H9 (cell line): ENCODE measurements around the gene CNNM2. TPM values are rescaled to one million over a fixed set of nuclear protein-coding genes. Genes with fewer than 3 reads are reported as not detected.
"Not testable (repeated sequence)": the region's sequence is repeated elsewhere in the genome, so short reads cannot be mapped to it uniquely, and the experiment has no call there.

ENCODE experiments used
- DNase-seq: peaks from one replicate; pipeline ENCODE4 v3.0.0-alpha.2; 2017
- H2AFZ ChIP-seq: one replicate; pipeline ENCODE4 v1.6.1; 2013; ENCODE audit warnings: mild to moderate bottlenecking, low read length, control low read depth, moderate library complexity
- H2AK5ac ChIP-seq: 2 replicates; pipeline ENCODE4 v1.6.1; 2013; ENCODE audit warnings: low read length, control low read depth, mixed read lengths; ENCODE audit not compliant: insufficient read length
- H2BK120ac ChIP-seq: one replicate; pipeline ENCODE4 v1.6.1; 2013; ENCODE audit warnings: low read depth, mild to moderate bottlenecking, low read length, control low read depth, inconsistent platforms; ENCODE audit not compliant: poor library complexity, severe bottlenecking
- H2BK12ac ChIP-seq: 2 replicates; pipeline ENCODE4 v1.6.1; 2013; ENCODE audit warnings: low read length, control low read depth, mixed read lengths, low read depth; ENCODE audit not compliant: insufficient read length
- H2BK15ac ChIP-seq: 2 replicates; pipeline ENCODE4 v1.6.1; 2013; ENCODE audit warnings: low read depth, low read length, control low read depth
- H2BK20ac ChIP-seq: one replicate; pipeline ENCODE4 v1.6.1; 2013; ENCODE audit warnings: low read depth, mild to moderate bottlenecking, low read length, control low read depth, inconsistent platforms; ENCODE audit not compliant: poor library complexity, severe bottlenecking
- H2BK5ac ChIP-seq: 2 replicates; pipeline ENCODE4 v1.6.1; 2013; ENCODE audit warnings: low read length, control low read depth, mixed read lengths; ENCODE audit not compliant: insufficient read length
- H3K14ac ChIP-seq: 2 replicates; pipeline ENCODE4 v1.6.1; 2013; ENCODE audit warnings: low read length, control low read depth; ENCODE audit not compliant: insufficient read depth
- H3K18ac ChIP-seq: 2 replicates; pipeline ENCODE4 v1.6.1; 2013; ENCODE audit warnings: low read depth, mild to moderate bottlenecking, mixed read lengths, low read length, control low read depth; ENCODE audit not compliant: insufficient read length
- H3K23ac ChIP-seq: 2 replicates; pipeline ENCODE4 v1.6.1; 2013; ENCODE audit warnings: low read length, control low read depth, mixed read lengths, low read depth; ENCODE audit not compliant: insufficient read length
- H3K23me2 ChIP-seq: 2 replicates; pipeline ENCODE4 v1.6.1; 2013; ENCODE audit warnings: low read depth, mild to moderate bottlenecking, mixed read lengths, low read length, control low read depth; ENCODE audit not compliant: insufficient read length, poor library complexity, severe bottlenecking
- H3K27ac ChIP-seq: 2 replicates; pipeline ENCODE4 v1.5.1; 2013; ENCODE audit warnings: low read length, control low read depth, mixed read lengths, low read depth; ENCODE audit not compliant: insufficient read length
- H3K27me3 ChIP-seq: 2 replicates; pipeline ENCODE4 v1.6.1; 2013; ENCODE audit warnings: low read length, control low read depth, inconsistent platforms; ENCODE audit not compliant: insufficient read depth
- H3K4ac ChIP-seq: 2 replicates; pipeline ENCODE4 v1.6.1; 2013; ENCODE audit warnings: low read depth, mild to moderate bottlenecking, control low read depth, inconsistent platforms, low read length, moderate library complexity
- H3K4me1 ChIP-seq: 2 replicates; pipeline ENCODE4 v1.6.1; 2013; ENCODE audit warnings: low read length, control low read depth, inconsistent platforms; ENCODE audit not compliant: insufficient read depth
- H3K4me2 ChIP-seq: 2 replicates; pipeline ENCODE4 v1.6.1; 2013; ENCODE audit warnings: low read length, control low read depth, mixed read lengths; ENCODE audit not compliant: insufficient read length, insufficient read depth
- H3K56ac ChIP-seq: 2 replicates; pipeline ENCODE4 v1.6.1; 2013; ENCODE audit warnings: low read depth, mild to moderate bottlenecking, mixed read lengths, low read length, control low read depth; ENCODE audit not compliant: insufficient read length
- H3K79me1 ChIP-seq: 2 replicates; pipeline ENCODE4 v1.6.1; 2013; ENCODE audit warnings: low read depth, mild to moderate bottlenecking, moderate library complexity, low read length, control low read depth, inconsistent platforms; ENCODE audit not compliant: insufficient read depth, poor library complexity, severe bottlenecking
- H3K79me2 ChIP-seq: 2 replicates; pipeline ENCODE4 v1.6.1; 2013; ENCODE audit warnings: low read length, control low read depth, inconsistent platforms; ENCODE audit not compliant: insufficient read depth
- H3K9ac ChIP-seq: 2 replicates; pipeline ENCODE4 v1.6.1; 2013; ENCODE audit warnings: low read length, control low read depth, mixed read lengths; ENCODE audit not compliant: insufficient read length; ENCODE audit errors: extremely low read depth
- H3K9me3 ChIP-seq: one replicate; pipeline ENCODE4 v1.6.1; 2013; ENCODE audit warnings: low read depth, low read length, inconsistent platforms; ENCODE audit not compliant: control insufficient read depth
- H3T11ph ChIP-seq: one replicate; pipeline ENCODE4 v1.6.1; 2013; ENCODE audit warnings: mild to moderate bottlenecking, low read length, control low read depth, inconsistent platforms
- H4K20me1 ChIP-seq: one replicate; pipeline ENCODE4 v1.6.1; 2013; ENCODE audit not compliant: control insufficient read depth, insufficient read length, insufficient read depth
- H4K5ac ChIP-seq: 2 replicates; pipeline ENCODE4 v1.6.1; 2013; ENCODE audit warnings: low read depth, mild to moderate bottlenecking, mixed read lengths, low read length, control low read depth; ENCODE audit not compliant: insufficient read length
- H4K8ac ChIP-seq: replicated peaks from 2 replicates; pipeline ENCODE4 v1.6.1; 2013; ENCODE audit warnings: low read length, control low read depth, mixed read lengths, low read depth; ENCODE audit not compliant: insufficient read length
- H4K91ac ChIP-seq: 2 replicates; pipeline ENCODE4 v1.6.1; 2013; ENCODE audit warnings: low read depth, mild to moderate bottlenecking, moderate library complexity, mixed read lengths, low read length, control low read depth; ENCODE audit not compliant: insufficient read length
- H3K27ac Mint-ChIP-seq, 3 experiments: 2 replicates in 2 of 3; 3 replicates in 1 of 3; pipeline ENCODE4 v1.8.0; 2020 to 2021; ENCODE audit warnings: mixed read lengths in 3 of 3, mild to moderate bottlenecking in 1 of 3, moderate library complexity in 1 of 3
- H3K27me3 Mint-ChIP-seq: 2 replicates; pipeline ENCODE4 v1.8.0; 2021; ENCODE audit warnings: low read depth, mild to moderate bottlenecking, moderate library complexity, mixed read lengths
- H3K36me3 Mint-ChIP-seq, 3 experiments: 2 replicates in 2 of 3; 3 replicates in 1 of 3; pipeline ENCODE4 v1.8.0; 2020 to 2021; ENCODE audit warnings: low read depth in 3 of 3, mixed read lengths in 3 of 3; ENCODE audit not compliant: insufficient read depth in 1 of 3
- H3K4me1 Mint-ChIP-seq, 2 experiments: 2 replicates each; pipeline ENCODE4 v1.8.0; 2020; ENCODE audit warnings: mixed read lengths in 2 of 2
- H3K4me3 Mint-ChIP-seq, 2 experiments: 2 replicates in 1 of 2; 3 replicates in 1 of 2; pipeline ENCODE4 v1.8.0; 2020 to 2021; ENCODE audit warnings: mild to moderate bottlenecking in 2 of 2, mixed read lengths in 2 of 2, moderate library complexity in 1 of 2
- H3K9me3 Mint-ChIP-seq, 2 experiments: 2 replicates in 1 of 2; 3 replicates in 1 of 2; pipeline ENCODE4 v1.8.0; 2020; ENCODE audit warnings: mild to moderate bottlenecking in 2 of 2, mixed read lengths in 2 of 2, moderate library complexity in 1 of 2
- CTCF ChIP-seq: fragments of 200-600 bp; sonication (generic); conservative IDR thresholded peaks from 3 replicates; pipeline ENCODE4 v1.8.0; 2021; ENCODE audit warnings: antibody characterized with exemption, mild to moderate bottlenecking
- WGBS: extraction: QIAGEN DNeasy Blood & Tissue Kit; methylation state at CpG from one replicate; pipeline ENCODE4 v1.1.7; 2013; ENCODE audit warnings: missing lambda C conversion rate, low lambda C conversion rate, mixed read lengths; ENCODE audit not compliant: insufficient read length; ENCODE audit errors: extremely low coverage; 5-methylcytosine and 5-hydroxymethylcytosine counted together
- total RNA-seq: library from RNA; stranded (reverse); gene quantifications from 2 replicates; pipeline ENCODE4 v1.2.1, GENCODE V29; 2021

CNNM2 gene
- total RNA-seq, 1 experiment from 2014 or later = 17.5 TPM

GRCh38 chr10:102998399-102998907, 80.4 kb downstream of the CNNM2 start:
- no peak overlapping the region for H3K9ac ChIP-seq
- H3K4ac ChIP-seq = no peak overlapping the region
- H3K4me2 ChIP-seq = no peak overlapping the region
- H2BK120ac ChIP-seq = no peak overlapping the region
- no peaks in the 10 kb centered on the region for H4K20me1 ChIP-seq
- H2AK5ac ChIP-seq = no peak overlapping the region
- H4K5ac ChIP-seq = no peak overlapping the region
- H2BK15ac ChIP-seq = no peak overlapping the region
- H3K23me2 ChIP-seq = no peaks in the 10 kb centered on the region
- H3K23ac ChIP-seq = no peak overlapping the region
- Mint-ChIP-seq H3K27ac (peak overlapping the region in 1 of 3 experiments; percentile 3; a peak in 1 of 7 replicates), H3K4me3 (no peak overlapping the region), H3K4me1 (peaks cover 6 to 10% of the 10 kb centered on the region in 2 experiments), H3K27me3 (no peaks in the 10 kb centered on the region), H3K36me3 (no peaks in the 10 kb centered on the region; a peak in 1 of 7 replicates), H3K9me3 (peaks cover 0 to 4% of the 10 kb centered on the region in 2 experiments; a peak in 2 of 5 replicates)
- no peak overlapping the region for H3K56ac ChIP-seq
- WGBS = no CpG with 5 or more reads among the region's 7 CpGs
- H4K91ac ChIP-seq = no peak overlapping the region
- no peaks in the 10 kb centered on the region for H3K27me3 ChIP-seq
- H2BK12ac ChIP-seq = no peak overlapping the region
- no peak overlapping the region for H2BK5ac ChIP-seq
- TF ChIP-seq CTCF = no peak
- no peaks in the 10 kb centered on the region for H3K79me2 ChIP-seq
- H4K8ac ChIP-seq = no peak overlapping the region
- no peaks in the 10 kb centered on the region for H3K9me3 ChIP-seq
- H2BK20ac ChIP-seq = no peak overlapping the region
- H3K14ac ChIP-seq = no peak overlapping the region
- no peak for DNase-seq
- H3K27ac ChIP-seq = no peak overlapping the region
- no peak overlapping the region for H3T11ph ChIP-seq
- H3K18ac ChIP-seq = no peak overlapping the region
- no peaks in the 10 kb centered on the region for H3K79me1 ChIP-seq
- no peak overlapping the region for H2AFZ ChIP-seq
- H3K4me1 ChIP-seq = no peaks in the 10 kb centered on the region

GRCh38 chr10:103000050-103000449, 82.0 kb downstream of the CNNM2 start:
- not testable (repeated sequence) for H4K5ac ChIP-seq, H3K27ac Mint-ChIP-seq, H2BK120ac ChIP-seq, H2BK12ac ChIP-seq, H3K79me1 ChIP-seq, H3K4me1 Mint-ChIP-seq, H4K20me1 ChIP-seq, H2BK5ac ChIP-seq, H3K9ac ChIP-seq, H4K8ac ChIP-seq, H3K56ac ChIP-seq, H3K23me2 ChIP-seq, H3K27ac ChIP-seq, H3K18ac ChIP-seq, H3K27me3 ChIP-seq, H3T11ph ChIP-seq, H3K36me3 Mint-ChIP-seq, H3K27me3 Mint-ChIP-seq, H2BK20ac ChIP-seq, H4K91ac ChIP-seq, H3K9me3 Mint-ChIP-seq, H3K4me3 Mint-ChIP-seq, H3K4me1 ChIP-seq, H2AFZ ChIP-seq, H3K4me2 ChIP-seq, H2AK5ac ChIP-seq, H3K14ac ChIP-seq, H2BK15ac ChIP-seq, H3K4ac ChIP-seq, DNase-seq, H3K23ac ChIP-seq, H3K79me2 ChIP-seq, H3K9me3 ChIP-seq
- whole genome bisulfite sequencing = no CpG with 5 or more reads among the region's 7 CpGs
